Tibial nerve (tissue), 4 donors: ENCODE results near the gene DUT.

Experiments used
- EP300 ChIP-seq, 2 donors: sonication (generic); formaldehyde crosslinking; IDR thresholded peaks; one replicate each; pipeline ENCODE4 v1.6.1; 2017; ENCODE audit warnings: antibody characterized with exemption in 2 of 2, mild to moderate bottlenecking in 1 of 2
- POLR2A ChIP-seq, 2 donors: fragments of 450-650 bp; IDR thresholded peaks; one replicate each; pipeline ENCODE4 v1.6.1; 2017; ENCODE audit warnings: antibody characterized with exemption in 2 of 2, mild to moderate bottlenecking in 2 of 2, moderate library complexity in 2 of 2
- TF ChIP-seq, protein P1 (sequence below), 5 experiments: fragments of 200-600 bp in 3 of 5; fragments of 450-650 bp in 2 of 5; sonication (generic) in 3 of 5; IDR thresholded peaks; one replicate each; pipeline ENCODE4 v1.5.1; 2016 to 2019; ENCODE audit warnings: antibody characterized with exemption in 5 of 5, mild to moderate bottlenecking in 3 of 5, moderate library complexity in 2 of 5

- TF ChIP-seq, protein P1, sequence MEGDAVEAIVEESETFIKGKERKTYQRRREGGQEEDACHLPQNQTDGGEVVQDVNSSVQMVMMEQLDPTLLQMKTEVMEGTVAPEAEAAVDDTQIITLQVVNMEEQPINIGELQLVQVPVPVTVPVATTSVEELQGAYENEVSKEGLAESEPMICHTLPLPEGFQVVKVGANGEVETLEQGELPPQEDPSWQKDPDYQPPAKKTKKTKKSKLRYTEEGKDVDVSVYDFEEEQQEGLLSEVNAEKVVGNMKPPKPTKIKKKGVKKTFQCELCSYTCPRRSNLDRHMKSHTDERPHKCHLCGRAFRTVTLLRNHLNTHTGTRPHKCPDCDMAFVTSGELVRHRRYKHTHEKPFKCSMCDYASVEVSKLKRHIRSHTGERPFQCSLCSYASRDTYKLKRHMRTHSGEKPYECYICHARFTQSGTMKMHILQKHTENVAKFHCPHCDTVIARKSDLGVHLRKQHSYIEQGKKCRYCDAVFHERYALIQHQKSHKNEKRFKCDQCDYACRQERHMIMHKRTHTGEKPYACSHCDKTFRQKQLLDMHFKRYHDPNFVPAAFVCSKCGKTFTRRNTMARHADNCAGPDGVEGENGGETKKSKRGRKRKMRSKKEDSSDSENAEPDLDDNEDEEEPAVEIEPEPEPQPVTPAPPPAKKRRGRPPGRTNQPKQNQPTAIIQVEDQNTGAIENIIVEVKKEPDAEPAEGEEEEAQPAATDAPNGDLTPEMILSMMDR (IDR thresholded peaks at IDR 0.05), result peak; percentile 44 to 79 (median 56)
- no peak for TF ChIP-seq POLR2A (IDR thresholded peaks at IDR 0.05)
- TF ChIP-seq EP300 (IDR thresholded peaks at IDR 0.05), result peak in 1 of 2 donors; percentile 4
Observed at GRCh38 chr15:48358229-48359152, 27.3 kb downstream of the DUT start.
